Subcutaneous abdominal adipose tissue (tissue), 5 donors: ENCODE results near the gene IFT122.

Experiments
- H3K27ac ChIP-seq: one replicate; pipeline ENCODE4 v1.7.0; 2013; ENCODE audit warnings: low read depth, mild to moderate bottlenecking, inconsistent platforms, low read length, moderate library complexity
- H3K27me3 ChIP-seq, 5 donors: one replicate each; pipeline ENCODE4 v1.7.0; 2013; ENCODE audit warnings: low read length in 5 of 5, inconsistent platforms in 1 of 5; ENCODE audit not compliant: control insufficient read depth in 5 of 5, insufficient read depth in 4 of 5
- H3K36me3 ChIP-seq, 5 donors: one replicate each; pipeline ENCODE4 v1.7.0; 2013; ENCODE audit warnings: low read length in 5 of 5; ENCODE audit not compliant: control insufficient read depth in 5 of 5, insufficient read depth in 5 of 5
- H3K4me1 ChIP-seq, 5 donors: one replicate each; pipeline ENCODE4 v1.7.0; 2013; ENCODE audit warnings: low read length in 5 of 5, mild to moderate bottlenecking in 3 of 5, moderate library complexity in 1 of 5; ENCODE audit not compliant: control insufficient read depth in 5 of 5, insufficient read depth in 5 of 5
- H3K4me3 ChIP-seq, 5 donors: one replicate each; pipeline ENCODE4 v1.7.0; 2013; ENCODE audit warnings: low read length in 5 of 5, low read depth in 1 of 5
- H3K9ac ChIP-seq, 5 donors: one replicate each; pipeline ENCODE4 v1.7.0; 2013; ENCODE audit warnings: low read length in 5 of 5, mild to moderate bottlenecking in 4 of 5, moderate library complexity in 3 of 5
- H3K9me3 ChIP-seq, 5 donors: one replicate each; pipeline ENCODE4 v1.7.0; 2013; ENCODE audit warnings: low read length in 5 of 5; ENCODE audit not compliant: control insufficient read depth in 5 of 5
- donor health status: healthy.
- donor health status: healthy.
- donor health status: healthy.
- donor health status: healthy.
- donor health status: healthy.

Gene IFT122

GRCh38 chr3:129529436-129530210 is 89.6 kb downstream of the IFT122 start:
- Histone ChIP-seq H3K27ac (no peak overlapping the region), H3K9ac (no peak overlapping the region), H3K27me3 (no peaks in the 10 kb centered on the region), H3K4me1 (peaks cover 7 to 29% (median 17%) of the 10 kb centered on the region in 5 donors), H3K9me3 (no peaks in the 10 kb centered on the region), H3K4me3 (peak overlapping the region in 1 of 5 donors; percentile 24), H3K36me3 (no peaks in the 10 kb centered on the region)

- Histone ChIP-seq H3K9me3 (no peaks in the 10 kb centered on the region), H3K36me3 (no peaks in the 10 kb centered on the region), H3K27ac (no peak overlapping the region), H3K27me3 (no peaks in the 10 kb centered on the region), H3K9ac (no peak overlapping the region), H3K4me3 (peak overlapping the region in 1 of 5 donors; percentile 24), H3K4me1 (peaks cover 7 to 29% (median 20%) of the 10 kb centered on the region in 5 donors)
Measured at GRCh38 chr3:129530251-129530791, 90.3 kb downstream of the IFT122 start.

GRCh38 chr3:129530821-129531220 is 90.8 kb downstream of the IFT122 start:
- peaks cover 7 to 29% (median 20%) of the 10 kb centered on the region in 5 donors for H3K4me1 ChIP-seq
- no peaks in the 10 kb centered on the region for H3K9me3 ChIP-seq
- no peak overlapping the region for H3K27ac ChIP-seq
- no peak overlapping the region for H3K4me3 ChIP-seq
- no peaks in the 10 kb centered on the region for H3K36me3 ChIP-seq
- no peak overlapping the region for H3K9ac ChIP-seq
- no peaks in the 10 kb centered on the region for H3K27me3 ChIP-seq

- Histone ChIP-seq H3K9ac (no peak overlapping the region), H3K4me3 (no peak overlapping the region)
Measured at GRCh38 chr3:129531699-129532098, 91.7 kb downstream of the IFT122 start.

GRCh38 chr3:129532261-129532660 is 92.2 kb downstream of the IFT122 start:
- Histone ChIP-seq H3K27me3 (no peaks in the 10 kb centered on the region), H3K27ac (no peak overlapping the region), H3K4me1 (peaks cover 7 to 23% (median 20%) of the 10 kb centered on the region in 5 donors), H3K9ac (no peak overlapping the region), H3K9me3 (no peaks in the 10 kb centered on the region), H3K36me3 (no peaks in the 10 kb centered on the region), H3K4me3 (no peak overlapping the region)

More at GRCh38 chr3:129531699-129532098, 91.7 kb downstream of the IFT122 start:
- no peak overlapping the region for H3K27ac ChIP-seq
- no peaks in the 10 kb centered on the region for H3K36me3 ChIP-seq
- no peaks in the 10 kb centered on the region for H3K9me3 ChIP-seq
- H3K27me3 ChIP-seq, result no peaks in the 10 kb centered on the region
- peaks cover 7 to 26% (median 20%) of the 10 kb centered on the region in 5 donors for H3K4me1 ChIP-seq

- Histone ChIP-seq H3K27me3 (no peaks in the 10 kb centered on the region), H3K9me3 (no peaks in the 10 kb centered on the region), H3K27ac (no peak overlapping the region), H3K36me3 (no peaks in the 10 kb centered on the region), H3K9ac (no peak overlapping the region), H3K4me3 (no peak overlapping the region), H3K4me1 (peaks cover 7 to 25% (median 20%) of the 10 kb centered on the region in 5 donors)
Measured at GRCh38 chr3:129533406-129533805, 93.4 kb downstream of the IFT122 start.

GRCh38 chr3:129534428-129535027 is 94.5 kb downstream of the IFT122 start:
- no peaks in the 10 kb centered on the region for H3K9me3 ChIP-seq
- H3K9ac ChIP-seq, result no peak overlapping the region
- no peaks in the 10 kb centered on the region for H3K27me3 ChIP-seq
- no peaks in the 10 kb centered on the region for H3K36me3 ChIP-seq
- H3K27ac ChIP-seq, result no peak overlapping the region
- no peak overlapping the region for H3K4me3 ChIP-seq
- H3K4me1 ChIP-seq, result peaks cover 10 to 29% (median 25%) of the 10 kb centered on the region in 5 donors

GRCh38 chr3:129535075-129535474 is 95.1 kb downstream of the IFT122 start:
- Histone ChIP-seq H3K9ac (no peak overlapping the region), H3K27ac (no peak overlapping the region), H3K9me3 (no peaks in the 10 kb centered on the region), H3K27me3 (no peaks in the 10 kb centered on the region), H3K36me3 (no peaks in the 10 kb centered on the region), H3K4me3 (no peak overlapping the region), H3K4me1 (peaks cover 5 to 24% (median 21%) of the 10 kb centered on the region in 5 donors)

- Histone ChIP-seq H3K27me3 (no peaks in the 10 kb centered on the region), H3K9me3 (no peaks in the 10 kb centered on the region), H3K36me3 (no peaks in the 10 kb centered on the region), H3K4me3 (no peak overlapping the region), H3K9ac (no peak overlapping the region), H3K4me1 (peaks cover 2 to 15% (median 9%) of the 10 kb centered on the region in 5 donors), H3K27ac (no peak overlapping the region)
Measured at GRCh38 chr3:129536374-129536667, 96.3 kb downstream of the IFT122 start.

GRCh38 chr3:129536804-129537203 is 96.8 kb downstream of the IFT122 start:
- Histone ChIP-seq H3K4me3 (no peak overlapping the region), H3K36me3 (no peaks in the 10 kb centered on the region), H3K27me3 (no peaks in the 10 kb centered on the region), H3K27ac (no peak overlapping the region), H3K9ac (no peak overlapping the region), H3K4me1 (peaks cover 2 to 15% (median 9%) of the 10 kb centered on the region in 5 donors), H3K9me3 (no peaks in the 10 kb centered on the region)
